Trophoblast cell (in vitro differentiated cells and primary cell): Measurements from ENCODE around the gene NCR3LG1.

Experiments used
- DNase-seq, 2 donors: peaks; one replicate each; pipeline ENCODE4 v3.0.0-alpha.2; 2016
- H2AFZ ChIP-seq: 2 replicates; pipeline ENCODE4 v1.6.1; 2013; ENCODE audit warnings: low read length, moderate library complexity, mild to moderate bottlenecking; ENCODE audit not compliant: insufficient read depth, poor library complexity
- H2AK5ac ChIP-seq: 2 replicates; pipeline ENCODE4 v1.6.1; 2013; ENCODE audit warnings: mild to moderate bottlenecking, low read length
- H2BK120ac ChIP-seq: 2 replicates; pipeline ENCODE4 v1.6.1; 2013; ENCODE audit warnings: low read length, mild to moderate bottlenecking, moderate library complexity; ENCODE audit not compliant: insufficient read depth, poor library complexity
- H2BK12ac ChIP-seq: 2 replicates; pipeline ENCODE4 v1.6.1; 2013; ENCODE audit warnings: mild to moderate bottlenecking, low read length, moderate library complexity
- H2BK5ac ChIP-seq: 2 replicates; pipeline ENCODE4 v1.6.1; 2013; ENCODE audit warnings: low read length, low read depth, moderate library complexity, mild to moderate bottlenecking; ENCODE audit not compliant: poor library complexity
- H3K14ac ChIP-seq: 2 replicates; pipeline ENCODE4 v1.6.1; 2013; ENCODE audit warnings: mild to moderate bottlenecking, low read length
- H3K18ac ChIP-seq: 2 replicates; pipeline ENCODE4 v1.6.1; 2013; ENCODE audit warnings: mild to moderate bottlenecking, low read length
- H3K23ac ChIP-seq: 2 replicates; pipeline ENCODE4 v1.6.1; 2013; ENCODE audit warnings: low read length
- H3K27ac ChIP-seq: 2 replicates; pipeline ENCODE4 v1.5.1; 2013; ENCODE audit warnings: low read depth, mild to moderate bottlenecking, inconsistent platforms, low read length, moderate library complexity
- H3K27me3 ChIP-seq: 2 replicates; pipeline ENCODE4 v1.6.1; 2013; ENCODE audit warnings: inconsistent platforms, mild to moderate bottlenecking, low read length, moderate library complexity; ENCODE audit not compliant: insufficient read depth
- H3K36me3 ChIP-seq, 2 experiments: 1 replicate in 1 of 2; 2 replicates in 1 of 2; pipeline ENCODE4 v1.6.1; 2013; ENCODE audit warnings: low read length in 2 of 2, mild to moderate bottlenecking in 2 of 2, moderate library complexity in 1 of 2; ENCODE audit not compliant: insufficient read depth in 2 of 2, control insufficient read depth in 1 of 2
- H3K4ac ChIP-seq: 2 replicates; pipeline ENCODE4 v1.6.1; 2013; ENCODE audit warnings: low read depth, mild to moderate bottlenecking, low read length, moderate library complexity
- H3K4me1 ChIP-seq, 2 experiments: 1 replicate in 1 of 2; 2 replicates in 1 of 2; pipeline ENCODE4 v1.6.1; 2013; ENCODE audit warnings: low read length in 2 of 2, mild to moderate bottlenecking in 2 of 2, moderate library complexity in 1 of 2; ENCODE audit not compliant: insufficient read depth in 2 of 2, control insufficient read depth in 1 of 2
- H3K4me2 ChIP-seq: 2 replicates; pipeline ENCODE4 v1.6.1; 2013; ENCODE audit warnings: inconsistent platforms, mild to moderate bottlenecking, low read length, moderate library complexity
- H3K4me3 ChIP-seq: 2 replicates; pipeline ENCODE4 v1.5.1; 2013; ENCODE audit warnings: mild to moderate bottlenecking, low read depth, low read length, inconsistent platforms
- H3K79me1 ChIP-seq: one replicate; pipeline ENCODE4 v1.6.1; 2013; ENCODE audit warnings: low read length
- H3K79me2 ChIP-seq: 2 replicates; pipeline ENCODE4 v1.6.1; 2013; ENCODE audit warnings: low read length, mild to moderate bottlenecking; ENCODE audit not compliant: control insufficient read depth, insufficient read depth, poor library complexity
- H3K9ac ChIP-seq: 2 replicates; pipeline ENCODE4 v1.6.1; 2013; ENCODE audit warnings: mild to moderate bottlenecking, low read length
- H3K9me3 ChIP-seq: 2 replicates; pipeline ENCODE4 v1.6.1; 2013; ENCODE audit warnings: low read depth, mild to moderate bottlenecking, control low read depth, inconsistent platforms, low read length; ENCODE audit not compliant: insufficient read depth
- H4K12ac ChIP-seq: 2 replicates; pipeline ENCODE4 v1.6.1; 2013; ENCODE audit warnings: low read depth, mild to moderate bottlenecking, low read length, moderate library complexity
- H4K8ac ChIP-seq: 2 replicates; pipeline ENCODE4 v1.6.1; 2013; ENCODE audit warnings: low read depth, mild to moderate bottlenecking, low read length, moderate library complexity
- H4K91ac ChIP-seq: one replicate; pipeline ENCODE4 v1.6.1; 2013; ENCODE audit warnings: low read depth, mild to moderate bottlenecking, low read length, moderate library complexity
- whole genome bisulfite sequencing: extraction: QIAGEN DNeasy Blood & Tissue Kit; methylation state at CpG from one replicate; pipeline ENCODE4 v1.1.7; 2013; ENCODE audit warnings: missing lambda C conversion rate; ENCODE audit not compliant: insufficient read length, insufficient coverage; ENCODE audit errors: extremely low coverage; 5-methylcytosine and 5-hydroxymethylcytosine counted together

The NCR3LG1 gene

DNA sequence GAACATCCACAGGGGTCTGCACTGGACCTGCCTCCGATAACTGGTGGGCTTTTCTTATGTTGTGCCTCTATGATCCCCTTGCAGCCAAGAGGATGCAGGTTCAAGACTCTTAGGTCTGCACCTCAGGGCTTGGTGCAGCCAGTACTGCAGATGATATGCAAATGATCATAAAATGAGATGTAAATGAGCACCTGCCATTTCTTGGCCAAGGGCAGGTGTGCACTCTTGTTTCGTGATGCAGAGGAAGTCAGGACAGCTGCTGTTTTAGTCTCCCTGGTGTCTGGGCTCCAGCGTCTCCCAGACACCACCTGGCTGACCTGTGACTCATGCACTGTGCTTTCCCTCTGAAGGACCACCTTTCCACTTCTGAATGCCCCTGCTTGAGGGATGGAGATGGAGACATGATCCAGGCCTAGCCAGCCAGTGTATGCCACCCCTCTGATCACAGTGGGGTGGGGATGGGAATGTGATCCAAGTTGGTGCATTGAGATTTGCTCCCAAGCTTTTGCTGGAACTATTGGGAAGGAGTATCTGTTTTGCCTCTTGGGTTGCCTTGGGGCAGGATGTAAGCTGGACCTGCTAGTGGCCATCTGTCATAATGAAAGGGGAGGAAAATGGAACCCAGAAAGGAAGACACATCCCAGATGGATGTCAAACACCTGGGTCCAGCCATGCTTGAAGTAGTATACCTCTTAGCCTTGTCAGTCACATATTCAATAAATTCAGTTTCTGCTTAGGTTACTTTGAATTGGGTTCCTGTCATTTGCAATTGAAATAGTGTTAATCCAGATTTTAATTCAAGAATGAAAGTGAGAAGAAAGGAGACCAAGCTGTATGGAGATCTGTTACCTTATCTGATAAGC lies 40.1 kb downstream of the NCR3LG1 start:
- no peak overlapping the region for H4K91ac ChIP-seq
- H3K79me2 ChIP-seq, result no peaks in the 10 kb centered on the region
- no peak overlapping the region for H3K4me2 ChIP-seq
- no peaks in the 10 kb centered on the region for H3K36me3 ChIP-seq
- H3K9me3 ChIP-seq, result peaks cover 5% of the 10 kb centered on the region
- H3K9ac ChIP-seq, result no peak overlapping the region
- H2AK5ac ChIP-seq, result no peak overlapping the region
- no peak overlapping the region for H2BK12ac ChIP-seq
- no peak overlapping the region for H3K4ac ChIP-seq
- H2BK5ac ChIP-seq, result no peak overlapping the region
- peaks cover 2 to 11% of the 10 kb centered on the region in 2 experiments for H3K4me1 ChIP-seq
- no peak overlapping the region for H3K4me3 ChIP-seq
- no peak overlapping the region for H3K14ac ChIP-seq
- H3K79me1 ChIP-seq, result no peaks in the 10 kb centered on the region
- H2BK120ac ChIP-seq, result no peak overlapping the region
- H3K18ac ChIP-seq, result no peak overlapping the region
- no peak overlapping the region for H3K23ac ChIP-seq
- DNase-seq, result no peak
- H2AFZ ChIP-seq, result no peak overlapping the region
- no peaks in the 10 kb centered on the region for H3K27me3 ChIP-seq
- H3K27ac ChIP-seq, result no peak overlapping the region
- no CpG with 5 or more reads among the region's 3 CpGs for WGBS
- no peak overlapping the region for H4K12ac ChIP-seq
- no peak overlapping the region for H4K8ac ChIP-seq

DNA sequence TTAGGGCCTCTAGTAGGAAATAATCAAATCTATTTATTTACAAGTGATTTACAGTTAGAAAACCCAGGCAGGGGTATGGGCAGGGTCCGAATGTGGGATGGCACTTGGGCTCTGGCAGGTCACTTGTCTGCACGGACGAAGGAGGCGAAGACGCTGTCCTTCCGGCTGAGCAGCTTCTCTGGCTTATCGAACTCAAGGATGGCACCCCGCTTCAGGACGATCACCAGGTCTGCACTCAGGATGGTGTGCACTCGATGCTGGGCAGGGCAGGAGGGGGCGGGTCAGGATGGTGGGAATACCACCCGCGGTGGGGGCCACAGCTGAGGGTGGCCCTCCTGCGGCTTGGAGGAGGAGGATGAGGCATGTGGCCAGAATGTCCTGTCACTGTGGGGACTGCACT lies 41.3 kb downstream of the NCR3LG1 start:
- H3K4ac ChIP-seq, result no peak overlapping the region
- no peaks in the 10 kb centered on the region for H3K27me3 ChIP-seq
- no peak overlapping the region for H4K12ac ChIP-seq
- no peak overlapping the region for H3K4me3 ChIP-seq
- DNase-seq, result no peak
- no peak overlapping the region for H3K23ac ChIP-seq
- no peaks in the 10 kb centered on the region for H3K79me2 ChIP-seq
- H3K14ac ChIP-seq, result no peak overlapping the region
- H2BK120ac ChIP-seq, result no peak overlapping the region
- H2BK12ac ChIP-seq, result no peak overlapping the region
- H4K91ac ChIP-seq, result no peak overlapping the region
- H3K36me3 ChIP-seq, result no peaks in the 10 kb centered on the region
- no peak overlapping the region for H2AK5ac ChIP-seq
- no peak overlapping the region for H3K9ac ChIP-seq
- no peak overlapping the region for H3K4me2 ChIP-seq
- H2AFZ ChIP-seq, result no peak overlapping the region
- no peak overlapping the region for H2BK5ac ChIP-seq
- WGBS, result no CpG with 5 or more reads among the region's 14 CpGs
- H3K79me1 ChIP-seq, result no peaks in the 10 kb centered on the region
- no peak overlapping the region for H4K8ac ChIP-seq
- H3K27ac ChIP-seq, result no peak overlapping the region
- peaks cover 2 to 11% of the 10 kb centered on the region in 2 experiments for H3K4me1 ChIP-seq
- no peak overlapping the region for H3K18ac ChIP-seq
- no peaks in the 10 kb centered on the region for H3K9me3 ChIP-seq

DNA sequence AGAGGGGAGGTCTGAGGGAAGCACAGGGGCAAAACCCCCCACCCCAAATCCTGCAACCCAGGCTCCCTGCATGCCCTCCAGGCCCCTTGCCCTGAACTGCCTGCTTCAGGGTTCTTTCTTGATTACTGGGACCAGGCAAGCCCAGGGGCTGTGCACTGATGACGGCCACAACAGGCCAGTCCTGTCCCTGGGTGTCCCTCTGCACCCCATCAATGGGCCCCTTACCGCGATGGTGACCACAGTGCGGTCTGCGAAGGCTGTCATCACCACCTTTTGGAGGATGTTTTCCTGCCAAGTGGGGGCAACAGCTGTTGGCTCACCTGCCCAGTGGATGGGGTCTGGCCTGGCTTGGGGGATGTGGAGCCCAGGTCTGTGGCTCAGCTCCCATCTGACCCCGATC lies 41.9 kb downstream of the NCR3LG1 start:
- no peaks in the 10 kb centered on the region for H3K36me3 ChIP-seq
- no peak overlapping the region for H3K4me2 ChIP-seq
- no peak overlapping the region for H4K91ac ChIP-seq
- no peaks in the 10 kb centered on the region for H3K9me3 ChIP-seq
- DNase-seq, result no peak
- no peak overlapping the region for H4K8ac ChIP-seq
- H3K9ac ChIP-seq, result no peak overlapping the region
- peaks cover 2 to 11% of the 10 kb centered on the region in 2 experiments for H3K4me1 ChIP-seq
- H3K4me3 ChIP-seq, result no peak overlapping the region
- H3K79me1 ChIP-seq, result no peaks in the 10 kb centered on the region
- no peak overlapping the region for H2BK120ac ChIP-seq
- H3K23ac ChIP-seq, result no peak overlapping the region
- no peak overlapping the region for H3K18ac ChIP-seq
- no peak overlapping the region for H2AFZ ChIP-seq
- no peak overlapping the region for H2AK5ac ChIP-seq
- H3K79me2 ChIP-seq, result no peaks in the 10 kb centered on the region
- H3K27ac ChIP-seq, result no peak overlapping the region
- no CpG with 5 or more reads among the region's 6 CpGs for WGBS
- H3K4ac ChIP-seq, result no peak overlapping the region
- H2BK5ac ChIP-seq, result no peak overlapping the region
- no peaks in the 10 kb centered on the region for H3K27me3 ChIP-seq
- H3K14ac ChIP-seq, result no peak overlapping the region
- H4K12ac ChIP-seq, result no peak overlapping the region
- no peak overlapping the region for H2BK12ac ChIP-seq

DNA sequence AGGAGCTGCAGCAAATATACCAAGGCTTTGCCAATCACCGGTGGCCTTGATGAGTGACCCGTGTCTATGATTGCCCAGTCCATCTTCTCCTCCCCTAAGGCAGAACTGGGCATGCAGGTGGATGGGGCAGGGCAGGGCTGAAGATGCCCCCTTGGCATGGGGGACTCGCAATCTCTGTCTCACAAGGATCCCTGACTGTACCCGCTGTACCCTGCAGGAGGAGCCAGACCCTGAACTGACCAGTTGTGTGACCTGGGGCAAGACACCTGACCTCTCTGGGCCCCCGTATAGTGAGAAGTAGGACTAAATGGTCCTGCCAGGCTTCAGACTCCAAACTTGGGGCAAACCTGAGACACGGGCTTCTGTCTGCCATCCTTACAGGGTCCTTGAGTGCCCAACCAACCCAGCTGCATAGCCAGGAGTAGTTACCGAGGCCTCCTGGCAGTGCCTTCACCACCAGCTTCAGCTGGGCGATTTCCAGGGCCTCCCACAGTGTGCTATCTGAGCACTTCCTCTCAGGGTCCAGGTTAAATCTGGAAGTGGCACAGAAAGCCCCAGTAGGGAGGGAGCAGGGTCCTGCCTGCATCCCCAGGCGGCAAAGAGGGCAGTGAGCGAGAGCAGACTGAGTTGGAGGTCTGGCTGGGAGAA lies 43.3 kb downstream of the NCR3LG1 start:
- Histone ChIP-seq H3K79me1 (no peaks in the 10 kb centered on the region), H3K9me3 (no peaks in the 10 kb centered on the region), H2BK12ac (no peak overlapping the region), H3K36me3 (no peaks in the 10 kb centered on the region), H4K8ac (no peak overlapping the region), H3K18ac (no peak overlapping the region), H2AFZ (no peak overlapping the region), H4K91ac (no peak overlapping the region), H4K12ac (no peak overlapping the region), H3K4me3 (no peak overlapping the region), H3K27me3 (no peaks in the 10 kb centered on the region), H3K4me1 (peaks cover 0 to 4% of the 10 kb centered on the region in 2 experiments), H3K4me2 (no peak overlapping the region), H3K4ac (no peak overlapping the region), H3K27ac (no peak overlapping the region), H3K23ac (no peak overlapping the region), H3K79me2 (no peaks in the 10 kb centered on the region), H2BK5ac (no peak overlapping the region), H3K14ac (no peak overlapping the region), H3K9ac (no peak overlapping the region), H2BK120ac (no peak overlapping the region), H2AK5ac (no peak overlapping the region)
- no CpG with 5 or more reads among the region's 10 CpGs for WGBS
- DNase-seq, result no peak
